HFFc6 (cell line): Measurements from ENCODE around the gene KIF17. TPM values are rescaled to one million over a fixed set of nuclear protein-coding genes. Genes with fewer than 3 reads are reported as not detected.

ENCODE experiments used
- DNase-seq: peaks from one replicate; pipeline ENCODE4 v3.0.0-alpha.2; 2018
- H3K27ac Mint-ChIP-seq: 2 replicates; pipeline ENCODE4 v1.8.0; 2020; ENCODE audit warnings: mild to moderate bottlenecking, mixed read lengths
- H3K27me3 Mint-ChIP-seq: 2 replicates; pipeline ENCODE4 v1.8.0; 2021; ENCODE audit warnings: mild to moderate bottlenecking, moderate library complexity, mixed read lengths; ENCODE audit not compliant: insufficient read depth
- H3K36me3 Mint-ChIP-seq: 2 replicates; pipeline ENCODE4 v1.8.0; 2021; ENCODE audit warnings: low read depth, mixed read lengths
- H3K4me1 Mint-ChIP-seq: 2 replicates; pipeline ENCODE4 v1.8.0; 2020; ENCODE audit warnings: low read depth, mixed read lengths
- H3K4me3 Mint-ChIP-seq: 2 replicates; pipeline ENCODE4 v1.8.0; 2020; ENCODE audit warnings: mild to moderate bottlenecking, moderate library complexity, mixed read lengths
- H3K9me3 Mint-ChIP-seq: 2 replicates; pipeline ENCODE4 v1.8.0; 2020; ENCODE audit warnings: mild to moderate bottlenecking, mixed read lengths
- CTCF ChIP-seq: fragments of 200-600 bp; sonication (generic); IDR thresholded peaks from 2 replicates; pipeline ENCODE4 v1.5.0; 2021; ENCODE audit warnings: antibody characterized with exemption, mild to moderate bottlenecking
- long read RNA-seq: library from polyadenylated mRNA; unstranded; transcript quantifications from one replicate; pipeline ENCODE4 v2.0.0, GENCODE V29; 2019
- total RNA-seq, 6 experiments: library from RNA; stranded (reverse); fragmentation: NEBNext Ultra II Directional; extraction: Animal tissue kit (Norgen Biotek cat#: 25700); gene quantifications; 2 replicates in 1 of 6; 3 replicates in 5 of 6; pipeline ENCODE4 v1.2.3, GENCODE V29; 2021

Gene KIF17
- total RNA-seq = 1 to 10 TPM; 5.8 to 8.1 (median 7.4) TPM
- long read RNA-seq, partial matches to known transcripts = 2 of 8 reads
- long read RNA-seq, other reads (novel, unspliced or antisense) = 3 of 8 reads

GRCh38 chr1:20717452-20718342 is at the start of gene KIF17:
Gene KIF17 (minus strand): TSS chr1:20718007. CDS start chr1:20717706, 301 bp downstream.
- Mint-ChIP-seq H3K27ac (peak within 1 kb of the TSS; percentile 49), H3K4me1 (peaks cover 8% of the 10 kb centered on the region; the same call in 1 of the 2 replicates), H3K36me3 (peaks cover 4% of the 10 kb centered on the region; the same call in 1 of the 2 replicates), H3K27me3 (no peaks in the 10 kb centered on the region), H3K4me3 (peak within 1 kb of the TSS; percentile 74), H3K9me3 (no peaks in the 10 kb centered on the region)
- DNase-seq = peak; percentile 63
- no peak for TF ChIP-seq CTCF

- H3K9me3 Mint-ChIP-seq = no peaks in the 10 kb centered on the region
- TF ChIP-seq CTCF = no peak
- H3K4me3 Mint-ChIP-seq = no peak overlapping the region
- no peak for DNase-seq
- H3K27ac Mint-ChIP-seq = peak overlapping the region; percentile 5; the same call in 1 of the 2 replicates
- peaks cover 32% of the 10 kb centered on the region for H3K36me3 Mint-ChIP-seq
- H3K27me3 Mint-ChIP-seq = peaks cover 2% of the 10 kb centered on the region; the same call in 1 of the 2 replicates
- H3K4me1 Mint-ChIP-seq = no peaks in the 10 kb centered on the region
These were observed 49.5 kb upstream of the KIF17 start for GRCh38 chr1:20767271-20767670.

- no peak for DNase-seq
- TF ChIP-seq CTCF = no peak
- Mint-ChIP-seq H3K27ac (no peak overlapping the region), H3K36me3 (peaks cover 43% of the 10 kb centered on the region), H3K4me3 (no peak overlapping the region), H3K4me1 (no peaks in the 10 kb centered on the region), H3K27me3 (peaks cover 2% of the 10 kb centered on the region; the same call in 1 of the 2 replicates), H3K9me3 (no peaks in the 10 kb centered on the region)
These were observed 45.6 kb upstream of the KIF17 start for GRCh38 chr1:20763417-20763816.

DNA sequence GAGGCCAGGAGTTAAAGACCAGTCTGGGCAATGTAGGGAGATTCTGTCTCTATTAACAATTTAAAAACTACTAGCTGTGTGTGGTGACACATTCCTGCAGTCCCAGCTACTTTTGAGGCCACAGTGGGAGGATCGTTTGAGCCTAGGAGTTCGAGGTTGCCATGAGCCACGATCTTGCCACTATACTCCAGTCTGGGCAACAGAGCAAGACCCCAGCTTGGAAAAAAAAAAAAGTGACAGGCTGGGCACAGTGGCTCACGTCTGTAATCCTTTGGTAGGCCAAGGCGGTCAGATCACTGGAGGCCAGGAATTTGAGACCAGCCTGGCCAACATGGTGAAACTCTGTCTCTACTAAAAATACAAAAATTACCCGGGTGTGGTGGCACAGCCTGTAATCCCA is 42.5 kb upstream of the KIF17 start:
- TF ChIP-seq CTCF = no peak
- Mint-ChIP-seq H3K4me1 (no peaks in the 10 kb centered on the region), H3K27me3 (no peaks in the 10 kb centered on the region), H3K9me3 (no peaks in the 10 kb centered on the region), H3K27ac (no peak overlapping the region), H3K36me3 (peaks cover 50% of the 10 kb centered on the region), H3K4me3 (no peak overlapping the region)
- DNase-seq = no peak

DNA sequence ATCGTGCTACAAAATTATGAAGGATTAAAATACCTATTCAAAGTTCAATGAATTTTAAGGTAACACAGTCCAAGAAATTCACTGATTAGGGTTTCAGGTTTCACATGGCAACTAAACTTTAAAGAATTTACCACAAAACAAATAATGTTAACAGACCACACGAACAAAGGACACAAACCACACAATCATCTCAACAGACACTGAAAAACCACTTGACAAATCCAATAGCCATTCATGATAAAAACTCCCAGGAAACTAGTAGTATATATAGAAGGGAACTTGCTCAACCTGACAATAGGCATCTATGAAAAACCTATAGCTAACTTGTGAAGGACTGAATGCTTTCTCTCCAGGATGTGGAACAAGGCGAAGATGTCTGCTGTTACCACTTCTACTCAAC is 35.8 kb upstream of the KIF17 start:
- 0 out of 2 replicates have a peak overlapping the region, but pooled peaks have one; percentile 2 for H3K4me3 Mint-ChIP-seq
- peaks cover 26% of the 10 kb centered on the region for H3K36me3 Mint-ChIP-seq
- peaks cover 17% of the 10 kb centered on the region for H3K4me1 Mint-ChIP-seq
- DNase-seq = peak; percentile 37
- no peak for TF ChIP-seq CTCF
- H3K27me3 Mint-ChIP-seq = 0 out of 2 replicates have a peak, but pooled peaks cover 1% of the 10 kb centered on the region
- H3K9me3 Mint-ChIP-seq = no peaks in the 10 kb centered on the region
- peak overlapping the region; percentile 60 for H3K27ac Mint-ChIP-seq
